Body of pancreas (tissue), 4 donors: ENCODE data around the gene ZNF747. TPM values are rescaled to one million over a fixed set of nuclear protein-coding genes. Genes with fewer than 3 reads are reported as not detected.

Experiments used
- ATAC-seq: fragments of 150-250 bp; one replicate; pipeline ENCODE4 v1.9.1; 2016
- DNase-seq, 4 donors: peaks; one replicate each; pipeline ENCODE4 v3.0.0-alpha.2; 2019
- H3K27ac ChIP-seq, 4 donors: fragments of 200-600 bp; sonication (generic); 1 replicate in 3 of 4; 2 replicates in 1 of 4; pipeline versions ENCODE4 v1.5.1 to v1.6.1; 2016 to 2019; ENCODE audit warnings: mild to moderate bottlenecking in 1 of 4, mixed read lengths in 1 of 4, moderate library complexity in 1 of 4
- H3K27me3 ChIP-seq, 2 donors: fragments of 200-600 bp; sonication (generic); one replicate each; pipeline ENCODE4 v1.6.0; 2016; ENCODE audit warnings: mild to moderate bottlenecking in 1 of 2
- H3K36me3 ChIP-seq, 2 donors: fragments of 200-600 bp; sonication (generic); replicated peaks in 1 of 2; 2 replicates each; pipeline ENCODE4 v1.5.1; 2016; ENCODE audit warnings: low read depth in 2 of 2; ENCODE audit not compliant: insufficient read depth in 1 of 2
- H3K4me1 ChIP-seq: fragments of 200-600 bp; sonication (generic); one replicate; pipeline ENCODE4 v1.6.0; 2016
- H3K4me3 ChIP-seq, 2 donors: fragments of 200-600 bp; sonication (generic); 1 replicate in 1 of 2; 2 replicates in 1 of 2; pipeline ENCODE4 v1.5.1; 2016 to 2019
- H3K9me3 ChIP-seq, 3 donors: fragments of 200-600 bp; sonication (generic); 1 replicate in 2 of 3; 2 replicates in 1 of 3; pipeline ENCODE4 v1.5.1; 2016
- CTCF ChIP-seq, 7 experiments: fragments of 450-650 bp in 4 of 7; fragments of 200-600 bp in 3 of 7; sonication (generic) in 3 of 7; IDR thresholded peaks; one replicate each; pipeline ENCODE4 v1.5.1; 2016 to 2019; ENCODE audit warnings: antibody characterized with exemption in 7 of 7
- POLR2A ChIP-seq, 3 donors: fragments of 450-650 bp; IDR thresholded peaks; one replicate each; pipeline ENCODE4 v1.6.1; 2016; ENCODE audit warnings: antibody characterized with exemption in 3 of 3, mild to moderate bottlenecking in 2 of 3
- WGBS, 2 donors: methylation state at CpG; one replicate each; pipeline ENCODE4 v1.1.5; 2017; 5-methylcytosine and 5-hydroxymethylcytosine counted together
- intact Hi-C: fragments of 100-400 bp; cut with DNase I; formaldehyde crosslinking; loops from one replicate; pipeline ENCODE4 v1.15.1; 2023
- total RNA-seq, 2 donors: library from RNA; depleted of rRNA; stranded (reverse); fragments of >200 nt; gene quantifications; one replicate each; pipeline ENCODE4 v1.1.0, GENCODE V29; 2016

ZNF747 gene
- total RNA-seq, 2 donors from 2014 or later, result 10.2 to 11.4 TPM

- Histone ChIP-seq H3K27ac (no peak overlapping the region), H3K36me3 (no peaks in the 10 kb centered on the region), H3K4me3 (no peak overlapping the region), H3K4me1 (peaks cover 4% of the 10 kb centered on the region), H3K9me3 (no peaks in the 10 kb centered on the region), H3K27me3 (no peaks in the 10 kb centered on the region)
- intact Hi-C loops, result loop anchor here (5.0 kb wide), 1 partner anchor 87 kb away; the partner anchor contains the start of gene DCTPP1
- no peak for DNase-seq
- no peak for ATAC-seq
- no peak for TF ChIP-seq CTCF (IDR thresholded peaks at IDR 0.05)
- TF ChIP-seq POLR2A (IDR thresholded peaks at IDR 0.05), result no peak
- 80% methylated on average over 16 to 20 of the region's 20 CpGs for WGBS, 2 donors
Measured at GRCh38 chr16:30519120-30520049, 15.3 kb downstream of the ZNF747 start.

- DNase-seq (no peak), ATAC-seq (no peak)
- Histone ChIP-seq H3K36me3 (no peaks in the 10 kb centered on the region), H3K4me3 (no peak overlapping the region), H3K27me3 (no peaks in the 10 kb centered on the region), H3K27ac (no peak overlapping the region), H3K4me1 (no peaks in the 10 kb centered on the region), H3K9me3 (no peaks in the 10 kb centered on the region)
- WGBS, 2 donors, result 82 to 85% methylated on average over 9 to 10 of the region's 10 CpGs
- no peak for TF ChIP-seq CTCF (IDR thresholded peaks at IDR 0.05)
- TF ChIP-seq POLR2A (IDR thresholded peaks at IDR 0.05), result no peak
- intact Hi-C loops, result no loop called here
Measured at GRCh38 chr16:30518552-30518951, 16.1 kb downstream of the ZNF747 start.

- Histone ChIP-seq H3K4me3 (no peak overlapping the region), H3K27me3 (no peaks in the 10 kb centered on the region), H3K9me3 (no peaks in the 10 kb centered on the region), H3K27ac (no peak overlapping the region), H3K36me3 (no peaks in the 10 kb centered on the region), H3K4me1 (no peaks in the 10 kb centered on the region)
- DNase-seq (no peak), ATAC-seq (no peak)
- intact Hi-C loops, result no loop called here
- TF ChIP-seq CTCF (IDR thresholded peaks at IDR 0.05) (no peak), POLR2A (IDR thresholded peaks at IDR 0.05) (no peak)
- 79 to 88% methylated on average over 2 of the region's 2 CpGs for WGBS, 2 donors
Measured at GRCh38 chr16:30515275-30515674, 19.4 kb downstream of the ZNF747 start.

GRCh38 chr16:30511509-30511908 is 23.1 kb downstream of the ZNF747 start:
- Histone ChIP-seq H3K36me3 (no peaks in the 10 kb centered on the region), H3K4me1 (no peaks in the 10 kb centered on the region), H3K4me3 (no peak overlapping the region), H3K27me3 (no peaks in the 10 kb centered on the region), H3K9me3 (no peaks in the 10 kb centered on the region), H3K27ac (no peak overlapping the region)
- no peak for DNase-seq
- intact Hi-C loops, result loop anchor here (5.0 kb wide), 1 partner anchor 54 kb away; no protein-coding TSS in a partner anchor
- WGBS, 2 donors, result 84 to 85% methylated on average over 2 to 3 of the region's 3 CpGs
- no peak for ATAC-seq
- TF ChIP-seq CTCF (IDR thresholded peaks at IDR 0.05) (no peak), POLR2A (IDR thresholded peaks at IDR 0.05) (no peak)
